HG03095 (cell line): ENCODE data around the gene COL4A2.
A peak's percentile ranks its signal among the peaks of the same experiment; 100 is the strongest.

Experiments
- ATAC-seq: cut with Tn5 transposase; IDR thresholded peaks from one replicate; pipeline ENCODE4 v1.9.1; 2021; ENCODE audit warnings: moderate library complexity; ENCODE audit not compliant: unreplicated experiment

COL4A2 gene

DNA sequence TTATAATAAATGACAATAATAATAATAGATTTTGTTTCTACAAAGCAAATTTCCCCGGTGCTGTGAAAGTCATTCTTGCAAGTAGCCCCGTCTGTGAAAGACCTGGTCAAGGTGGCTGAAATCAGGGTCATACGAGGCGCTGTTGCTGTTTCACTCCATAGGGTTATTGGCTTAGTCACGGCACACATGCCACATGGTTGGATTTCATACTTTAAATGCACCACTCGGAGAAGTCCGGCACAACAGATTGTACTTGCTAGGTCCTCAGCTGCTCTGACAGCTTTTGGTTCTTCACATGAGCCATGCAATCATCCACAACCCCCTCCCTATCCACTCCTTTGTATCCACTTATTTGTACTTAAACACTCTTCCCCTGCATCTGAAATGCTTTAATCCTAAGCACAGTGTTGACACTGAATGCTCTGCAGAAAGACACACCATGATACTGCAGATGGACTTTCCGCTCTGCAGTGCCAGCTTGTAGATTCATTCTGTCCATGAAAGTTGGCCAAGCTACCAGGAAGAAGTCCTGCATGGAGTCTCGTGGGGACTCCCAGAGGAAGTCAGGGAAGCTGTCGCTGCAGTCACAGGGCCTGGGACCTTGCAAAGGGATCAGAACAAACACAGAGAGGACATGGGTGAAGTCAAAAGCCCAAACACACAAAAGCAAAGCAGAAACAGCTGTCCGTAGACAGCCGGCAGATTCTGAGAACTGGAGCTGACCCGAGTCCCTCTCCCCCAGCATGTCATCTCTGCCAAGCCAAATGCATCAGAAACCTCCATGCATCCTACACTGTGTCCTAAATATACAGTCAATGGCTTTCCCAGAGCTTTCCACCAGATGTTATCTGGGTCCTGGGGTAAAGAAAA lies 124.6 kb downstream of the COL4A2 start:
- no peak for ATAC-seq

DNA sequence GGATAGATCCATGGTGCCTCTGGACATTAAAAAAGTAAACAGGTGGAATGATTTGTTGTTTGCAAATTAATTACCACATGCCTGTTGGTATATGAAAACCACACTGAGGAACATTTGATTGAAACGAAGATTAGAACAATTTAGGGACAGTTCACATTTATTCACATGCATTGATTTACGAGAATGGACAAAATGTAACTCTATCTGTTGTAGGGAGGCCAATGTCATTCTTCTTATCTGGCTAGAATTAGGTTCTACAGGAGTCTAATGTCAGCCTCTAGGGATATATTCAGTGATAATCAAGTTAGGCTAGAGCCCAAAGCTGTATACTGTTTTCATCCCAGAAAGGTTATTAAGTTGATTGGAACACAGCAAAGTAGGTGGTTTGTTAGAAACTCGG lies 125.4 kb downstream of the COL4A2 start:
- ATAC-seq, result no peak

DNA sequence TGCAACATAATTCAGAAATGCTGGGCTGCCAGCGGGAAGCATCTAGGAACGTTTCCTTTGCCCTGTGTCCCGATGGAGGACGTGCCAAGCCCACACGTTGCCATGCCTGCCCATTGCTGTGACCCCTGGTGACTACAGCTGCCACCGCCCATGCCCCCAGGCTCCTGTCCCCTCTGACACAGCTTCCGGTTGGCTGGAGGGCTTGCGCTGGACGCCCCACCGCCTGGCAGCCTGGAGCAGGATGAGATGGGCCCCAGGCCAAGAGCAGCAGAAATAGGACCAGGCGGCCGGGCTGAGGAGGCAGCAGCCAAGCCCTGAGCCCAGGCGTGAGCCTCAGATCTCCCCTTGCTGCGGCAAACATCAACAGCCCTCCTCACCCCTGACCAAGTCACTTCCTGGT lies 125.9 kb downstream of the COL4A2 start:
- ATAC-seq, result no peak

DNA sequence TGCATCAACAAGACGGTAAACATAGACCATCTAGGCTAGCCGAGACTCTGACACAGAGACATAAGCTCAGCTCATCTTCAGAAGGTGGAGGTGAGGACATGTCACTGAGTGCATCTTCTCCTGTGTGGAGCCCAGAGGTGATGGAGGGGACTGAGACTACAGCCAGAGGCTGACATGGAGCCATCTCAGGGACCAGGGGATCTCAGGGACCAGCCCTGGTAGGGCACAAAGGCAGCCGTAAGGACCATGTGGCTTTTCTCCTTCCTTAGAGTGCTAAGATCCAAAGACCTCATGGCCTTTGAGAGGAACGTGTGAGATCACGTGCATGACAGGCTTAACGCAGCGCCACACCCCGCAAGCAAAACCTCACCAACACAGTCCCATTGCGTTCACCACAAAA lies 127.5 kb downstream of the COL4A2 start:
- ATAC-seq, result no peak

DNA sequence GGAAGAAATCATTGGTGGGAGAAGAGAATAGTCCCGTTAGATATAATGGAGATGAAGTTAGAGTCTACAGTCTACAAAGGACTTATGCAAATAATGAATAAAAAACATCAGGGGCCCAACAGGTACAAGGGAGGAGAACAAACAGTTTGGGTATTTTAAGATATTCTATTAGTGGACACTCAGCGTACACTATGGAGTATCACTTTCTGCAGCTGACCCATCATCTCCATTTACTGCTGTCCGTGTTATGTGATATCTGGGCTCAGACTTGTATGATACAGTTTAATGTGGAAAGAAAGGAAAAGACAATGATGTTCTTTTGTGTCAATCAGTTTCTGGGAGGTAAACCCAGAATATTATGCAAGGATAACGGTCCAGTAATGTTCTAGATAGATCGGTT lies 128.2 kb downstream of the COL4A2 start:
- ATAC-seq, result no peak

DNA sequence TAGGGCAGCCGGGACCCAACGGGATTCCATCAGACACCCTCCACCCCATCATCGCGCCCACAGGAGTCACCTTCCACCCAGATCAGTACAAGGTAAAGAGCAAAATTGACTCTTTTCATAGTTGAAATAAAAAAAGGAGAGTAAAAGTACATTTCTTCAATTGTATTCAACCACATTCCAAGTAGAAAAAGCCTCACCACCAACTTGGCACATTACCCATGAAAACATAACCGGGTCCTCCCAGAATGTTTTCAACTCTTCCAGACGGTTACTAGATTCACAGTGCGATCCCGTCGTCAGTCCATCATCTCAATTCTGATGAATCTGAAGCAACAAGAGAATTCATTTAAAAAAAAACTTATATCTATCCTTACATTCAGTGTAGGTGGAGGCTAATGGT lies 129.2 kb downstream of the COL4A2 start:
- ATAC-seq, result no peak

DNA sequence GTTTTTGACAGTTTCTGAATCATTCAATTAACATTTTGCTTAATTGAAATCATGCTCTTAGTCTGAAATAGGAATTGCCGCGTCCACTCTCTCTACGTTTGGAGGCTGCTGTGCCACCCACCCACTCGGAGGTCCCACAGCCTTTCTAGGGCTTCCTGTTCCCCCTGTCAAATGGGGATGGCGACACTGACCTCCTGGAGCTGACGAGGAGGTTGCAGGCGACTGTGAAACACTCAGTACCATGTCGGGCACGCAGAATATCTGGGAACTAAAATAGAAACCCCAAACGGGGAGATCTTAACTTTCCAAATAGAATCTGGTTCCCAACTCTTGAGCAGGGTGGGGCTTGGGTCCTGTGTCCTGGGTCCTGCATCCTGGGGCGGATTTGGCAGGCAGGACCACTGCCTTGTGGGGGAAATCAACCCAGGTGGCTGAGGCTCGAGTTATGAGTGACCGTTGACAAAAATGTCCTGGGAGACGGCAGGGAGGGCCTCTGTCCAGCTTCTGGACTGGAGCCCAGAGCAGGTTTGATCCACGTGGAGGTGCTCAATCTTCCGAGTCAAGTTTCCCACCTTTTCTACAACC lies 129.8 kb downstream of the COL4A2 start:
- no peak for ATAC-seq

DNA sequence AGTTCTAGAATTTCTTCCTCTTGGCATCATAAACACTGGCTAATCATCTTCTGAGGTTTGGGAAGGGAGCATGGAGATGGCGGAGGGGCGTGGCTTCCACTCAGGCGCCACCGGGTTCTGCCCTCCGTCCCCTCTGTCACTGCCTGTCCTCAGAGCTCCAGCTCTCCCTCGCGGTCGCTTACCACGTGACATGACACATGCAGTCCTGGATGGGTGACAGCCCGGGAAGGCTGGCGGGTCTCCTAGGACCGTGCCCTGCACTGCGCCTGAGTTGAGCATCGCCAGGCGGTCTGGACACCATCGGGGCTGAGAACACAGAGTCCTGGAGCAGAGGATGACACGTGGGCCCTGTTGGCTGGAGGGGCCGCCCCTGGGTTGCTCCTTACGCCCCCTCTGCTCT lies 131.1 kb downstream of the COL4A2 start:
- ATAC-seq, result no peak

DNA sequence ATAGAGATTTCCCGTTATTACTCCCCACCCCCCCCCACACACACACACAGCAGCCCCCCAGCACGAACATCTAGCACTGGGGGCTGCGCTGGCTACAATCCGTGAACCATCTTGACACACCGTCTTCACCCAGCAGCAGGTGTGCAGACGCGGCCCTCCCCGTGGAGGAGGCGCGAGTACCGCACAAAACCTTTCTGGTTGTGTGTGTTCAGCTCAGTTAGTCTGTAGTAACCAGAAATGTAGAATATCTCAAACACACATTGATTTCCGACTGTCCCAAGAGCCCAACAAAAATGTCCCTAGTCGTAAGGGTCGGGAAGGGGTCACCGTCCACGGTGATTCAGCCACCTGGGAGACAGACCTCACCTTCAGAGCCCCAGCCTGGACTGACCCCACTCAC lies 131.7 kb downstream of the COL4A2 start:
- ATAC-seq, result no peak

DNA sequence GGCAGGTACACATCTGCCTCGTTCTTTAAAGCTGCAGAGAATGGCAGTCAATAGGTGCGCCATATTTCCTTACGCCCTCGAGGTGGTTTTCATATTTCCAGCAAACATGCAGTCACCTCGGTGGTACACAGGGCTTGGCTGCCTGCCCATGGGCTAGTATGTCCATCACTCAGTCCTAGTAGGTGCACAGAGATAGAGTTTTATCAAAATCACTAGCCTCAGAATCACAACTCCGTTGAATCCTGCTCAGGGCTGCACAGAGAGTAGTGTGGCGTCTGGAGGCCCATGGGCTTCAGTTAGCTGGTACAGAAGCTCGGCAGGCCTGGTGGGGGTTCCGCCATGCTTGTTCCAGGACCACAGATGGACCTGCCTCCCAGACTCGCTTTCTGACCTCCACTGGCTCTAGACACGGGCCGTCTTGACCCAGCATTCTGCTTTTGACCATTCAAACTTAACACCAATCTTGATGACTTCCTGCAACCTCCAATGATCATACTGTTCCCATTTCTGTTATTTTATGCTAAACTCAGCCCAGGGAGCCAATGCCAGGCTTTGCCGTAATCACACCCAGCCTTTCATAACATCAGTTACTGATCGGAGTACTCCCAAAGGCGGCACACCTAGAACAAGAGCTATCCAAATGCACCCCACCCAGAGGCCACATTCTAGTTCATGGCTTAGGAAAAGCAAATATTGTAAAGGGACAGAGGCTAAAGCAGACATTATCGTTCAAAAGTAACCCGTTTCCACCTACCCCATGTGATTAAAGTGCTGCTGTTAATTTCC lies 134.1 kb downstream of the COL4A2 start:
- no peak for ATAC-seq

DNA sequence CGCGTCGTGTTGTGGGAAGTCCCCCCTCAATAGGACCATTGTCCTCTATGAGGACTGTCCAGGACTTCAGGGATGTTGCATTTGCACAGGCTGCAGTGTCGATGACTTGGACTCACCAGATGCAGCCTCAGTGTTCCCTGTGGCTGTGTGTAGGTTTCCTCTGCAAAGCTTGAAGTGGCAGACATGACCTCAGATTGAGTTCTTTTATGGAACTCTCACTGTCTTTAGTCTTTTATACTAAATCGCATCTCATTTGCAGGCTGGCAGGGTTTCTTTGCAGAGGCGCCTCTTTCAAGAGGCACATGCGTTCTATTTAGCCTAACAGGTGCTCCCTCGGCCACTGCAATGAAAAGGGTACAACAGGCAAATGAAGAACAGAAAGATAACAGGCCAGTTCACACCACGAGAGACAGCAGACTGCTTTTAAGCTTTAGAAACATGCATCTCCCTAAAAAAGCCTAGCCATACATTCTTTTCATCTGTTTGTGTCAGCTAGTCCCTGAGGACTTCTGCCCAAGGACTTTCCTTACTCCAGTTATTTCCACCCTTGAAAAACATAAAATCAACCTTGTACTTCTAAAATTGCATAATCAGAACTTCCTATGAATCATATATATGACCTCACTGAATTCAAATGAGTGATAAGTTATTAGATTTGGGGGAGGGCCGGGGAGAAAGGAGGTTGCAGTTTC lies 136.0 kb downstream of the COL4A2 start:
- ATAC-seq, result no peak

DNA sequence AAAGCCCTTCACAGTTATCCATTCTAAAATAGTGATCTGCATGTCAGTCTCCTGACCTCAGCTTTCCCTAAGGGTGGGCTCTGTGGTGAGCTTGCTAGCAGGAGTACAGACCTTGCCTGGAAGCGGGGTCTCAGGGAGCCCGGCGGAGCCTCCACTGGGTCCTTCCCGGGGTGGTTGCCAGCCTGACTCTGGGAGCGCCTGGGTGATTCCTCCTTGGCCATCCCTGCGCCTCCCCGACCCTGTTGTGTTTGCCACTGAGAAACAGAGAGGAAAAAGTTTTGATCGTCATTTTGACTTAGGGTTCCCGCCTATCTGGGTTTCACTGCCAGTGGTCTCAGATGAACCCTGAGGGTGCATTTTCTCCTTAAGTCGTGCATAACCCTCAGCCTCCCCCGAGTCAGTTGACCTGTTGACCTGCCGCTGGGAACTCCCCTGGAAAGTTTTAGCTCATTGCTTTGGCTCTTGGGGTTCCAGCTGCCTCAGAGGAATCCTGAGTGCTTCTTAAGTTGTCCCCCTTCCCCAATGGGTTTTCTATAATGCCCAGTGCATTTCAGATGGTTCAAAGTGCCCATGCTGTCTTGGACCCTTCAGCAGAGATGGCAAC lies 136.6 kb downstream of the COL4A2 start:
- peak; percentile 27 for ATAC-seq

DNA sequence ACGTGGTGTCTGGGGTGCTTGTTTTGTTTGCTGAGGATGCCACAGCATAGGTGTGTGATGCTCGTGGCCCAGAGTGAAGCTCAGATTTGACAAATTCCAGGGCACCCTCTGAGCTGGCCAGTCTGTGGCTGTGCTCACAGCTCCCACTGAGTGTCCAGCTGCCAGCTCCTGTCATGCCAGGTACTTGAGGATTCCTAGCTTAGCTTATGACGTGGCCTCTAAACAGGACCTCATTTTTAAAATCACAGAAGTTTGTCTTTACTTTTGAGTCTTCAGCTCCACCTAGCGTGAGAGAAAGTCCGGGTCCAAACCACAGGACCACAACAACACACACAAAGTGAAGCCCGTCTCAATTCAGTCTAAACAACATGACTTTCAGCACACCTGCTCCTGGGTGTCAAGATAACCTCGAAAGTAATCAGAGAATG lies 137.2 kb downstream of the COL4A2 start:
- peak; percentile 55 for ATAC-seq

DNA sequence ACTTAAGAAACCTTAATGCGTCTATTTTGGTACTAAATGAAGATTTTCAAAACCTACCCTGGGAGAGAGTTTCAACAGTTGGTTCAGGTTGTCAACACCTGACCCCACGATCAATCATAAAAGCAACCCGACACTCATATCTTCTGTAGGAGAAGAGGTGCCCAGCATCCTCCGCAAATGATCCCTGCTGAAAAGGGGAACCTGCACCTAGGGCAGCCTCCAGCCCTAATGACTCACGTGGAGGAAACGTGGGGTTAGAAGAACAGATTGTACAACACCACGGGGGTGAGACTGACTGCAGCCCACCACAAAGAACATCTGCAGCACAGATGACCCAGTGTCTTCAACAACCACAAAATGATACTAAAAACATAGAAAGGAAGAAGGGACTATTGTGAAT lies 138.1 kb downstream of the COL4A2 start:
- ATAC-seq, result peak; percentile 37

DNA sequence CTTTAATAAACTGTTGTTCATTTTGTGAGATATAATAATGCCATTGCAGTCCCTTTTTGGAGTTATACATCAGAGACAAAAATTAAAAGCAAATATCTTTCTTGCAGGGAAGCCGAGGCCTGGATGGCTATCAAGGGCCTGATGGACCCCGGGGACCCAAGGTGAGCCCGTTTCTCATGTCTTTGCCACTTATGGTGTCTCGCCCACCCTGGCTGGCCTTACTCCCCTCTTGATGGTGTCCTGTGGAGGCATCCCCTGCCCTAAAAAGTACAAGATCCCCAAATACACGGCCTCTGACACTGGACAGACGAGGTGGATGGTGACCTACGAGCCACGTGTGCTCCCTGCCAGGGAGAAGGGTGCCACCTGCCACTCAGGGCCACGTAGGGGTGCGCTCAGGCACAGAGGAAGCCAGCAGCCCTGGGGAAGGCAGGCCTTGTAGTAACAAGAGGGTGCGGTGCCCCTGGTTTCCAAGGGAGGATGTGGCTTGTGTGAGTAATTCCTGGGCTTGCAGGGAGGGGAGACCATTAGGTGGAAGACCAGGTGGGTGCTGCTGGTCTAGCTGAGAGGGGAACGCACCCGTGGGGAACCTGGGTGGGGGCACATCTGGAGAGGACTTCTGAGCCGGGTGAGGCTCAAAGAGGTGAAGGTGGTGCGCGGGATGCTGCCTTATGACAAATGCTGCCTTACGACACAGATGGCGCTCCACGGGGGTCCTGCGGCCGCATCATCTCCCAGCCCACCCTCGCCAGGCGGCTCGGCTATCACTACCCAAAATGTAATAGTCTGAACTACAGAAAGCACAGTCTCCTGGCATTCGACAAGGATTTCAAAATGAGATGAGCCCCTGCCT lies 138.9 kb downstream of the COL4A2 start:
- ATAC-seq, result no peak

DNA sequence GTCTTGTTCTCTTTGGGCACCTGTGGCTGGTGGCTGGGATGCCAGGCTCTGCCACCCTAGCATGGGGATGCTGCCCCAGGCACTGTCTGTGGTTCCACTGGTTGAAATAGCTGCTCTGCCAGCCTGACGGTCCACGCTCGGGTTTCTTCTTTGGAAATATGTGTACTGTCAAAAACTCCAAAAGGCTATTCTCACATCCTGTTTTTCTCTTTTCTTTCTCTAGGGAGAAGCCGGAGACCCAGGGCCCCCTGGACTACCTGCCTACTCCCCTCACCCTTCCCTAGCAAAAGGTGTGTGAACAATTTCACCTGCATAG lies 139.4 kb downstream of the COL4A2 start:
- ATAC-seq, result no peak

DNA sequence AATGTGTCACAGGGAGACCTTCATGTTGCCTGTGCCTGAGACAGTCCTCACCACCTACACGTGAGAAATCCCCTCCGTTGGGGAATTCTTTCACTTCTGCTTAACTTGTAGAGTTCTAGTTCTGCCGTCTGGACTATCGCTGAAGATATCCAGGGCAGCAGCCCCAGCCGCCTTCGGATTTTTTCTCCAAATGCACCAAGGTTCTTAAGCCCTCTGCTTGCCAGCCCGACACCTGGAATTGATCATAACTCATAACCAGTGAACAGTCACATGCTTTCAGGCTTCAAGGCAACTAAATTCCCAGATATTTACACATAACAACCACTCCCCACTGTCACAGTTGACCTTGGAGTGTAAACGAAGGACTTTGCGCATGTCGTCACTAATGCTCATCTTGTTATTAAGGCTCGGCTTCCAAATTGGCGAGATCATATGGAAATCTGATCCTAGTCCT lies 140.0 kb downstream of the COL4A2 start:
- no peak for ATAC-seq

DNA sequence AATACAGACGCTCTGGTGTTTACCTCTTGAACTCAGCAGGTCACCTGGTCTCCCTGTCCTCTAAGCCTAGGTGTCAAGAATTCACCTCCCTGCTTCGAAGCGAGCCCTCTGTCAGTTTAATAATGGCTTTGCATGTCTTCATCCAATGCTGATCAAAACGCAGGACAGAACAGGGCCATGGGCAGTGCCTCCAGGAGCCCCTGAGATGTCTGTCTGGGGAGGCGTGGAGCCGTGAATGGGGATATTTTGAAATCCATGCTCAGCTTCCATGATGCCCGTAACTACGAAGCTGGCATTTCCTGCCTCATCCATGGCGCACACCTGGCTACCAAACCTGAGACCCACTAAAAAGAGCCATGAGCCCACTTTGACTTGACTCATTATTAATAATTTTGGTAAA lies 140.7 kb downstream of the COL4A2 start:
- ATAC-seq, result no peak

DNA sequence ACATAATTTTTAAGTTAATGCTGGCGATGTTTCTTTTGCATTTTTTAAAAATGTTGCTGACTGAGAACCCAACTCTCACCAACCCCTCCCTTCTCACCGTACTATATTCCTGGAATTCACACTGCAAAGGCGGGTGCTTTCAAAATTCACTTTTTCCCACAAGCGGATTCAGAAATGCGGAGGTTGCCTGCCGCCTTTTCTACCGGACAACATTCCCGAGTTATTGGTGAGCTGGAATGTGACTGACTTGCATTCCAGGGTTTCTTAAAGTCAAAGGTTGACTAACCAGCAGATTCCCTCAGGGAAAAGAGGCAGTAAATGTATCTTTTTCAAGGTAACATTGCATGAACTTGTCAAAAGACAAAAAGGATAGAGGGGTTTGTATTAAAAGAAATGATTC lies 141.1 kb downstream of the COL4A2 start:
- ATAC-seq, result no peak

DNA sequence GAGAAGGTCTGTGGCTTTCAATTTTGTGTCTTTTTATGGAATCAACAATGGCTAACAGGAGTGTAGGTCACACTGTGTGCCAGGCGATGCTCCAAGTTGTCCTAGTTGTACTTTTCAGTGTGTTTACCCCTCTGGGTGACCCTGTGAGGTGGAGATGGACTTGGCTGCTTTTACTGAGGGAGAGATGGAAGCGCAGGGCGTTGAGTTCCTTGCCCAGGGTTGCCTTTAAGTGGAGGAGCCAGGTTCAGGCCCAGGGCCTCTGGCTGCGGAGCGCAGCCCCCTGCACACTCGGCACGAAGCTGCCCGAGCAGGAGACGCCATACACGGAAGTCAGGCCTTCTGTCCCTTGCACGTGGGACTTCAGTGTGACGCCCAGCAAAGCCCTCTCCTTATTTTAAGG lies 141.6 kb downstream of the COL4A2 start:
- no peak for ATAC-seq
